WERI-Rb-1 (cell line): ENCODE results near the gene ASAP3.
"Not testable (repeated sequence)": the region's sequence is repeated elsewhere in the genome, so short reads cannot be mapped to it uniquely, and the experiment has no call there.

Experiments
- DNase-seq: peaks from one replicate; pipeline ENCODE4 v3.0.0-alpha.2; 2020
- H3K27ac ChIP-seq: fragments of 250-450 bp; sonication (Bioruptor Pico); 2 replicates; pipeline ENCODE4 v1.5.1; 2020; ENCODE audit warnings: mild to moderate bottlenecking, moderate library complexity
- H3K27me3 ChIP-seq: fragments of 250-450 bp; sonication (Bioruptor Pico); 2 replicates; pipeline ENCODE4 v1.5.1; 2021; ENCODE audit warnings: mild to moderate bottlenecking, low read depth, moderate library complexity; ENCODE audit not compliant: insufficient read depth, severe bottlenecking
- H3K36me3 ChIP-seq: fragments of 250-450 bp; sonication (Bioruptor Pico); 2 replicates; pipeline ENCODE4 v1.5.1; 2020; ENCODE audit warnings: mild to moderate bottlenecking, moderate library complexity
- H3K4me3 ChIP-seq: 2 replicates; pipeline ENCODE4 v1.5.1; 2011; ENCODE audit warnings: low read depth, mild to moderate bottlenecking, control low read depth, low read length
- H3K9me3 ChIP-seq: fragments of 250-450 bp; sonication (Bioruptor Pico); 2 replicates; pipeline ENCODE4 v1.5.1; 2021; ENCODE audit warnings: mild to moderate bottlenecking, moderate library complexity; ENCODE audit not compliant: severe bottlenecking
- TF ChIP-seq, protein P1 (sequence below): IDR thresholded peaks from 2 replicates; pipeline ENCODE4 v1.5.1; 2011; ENCODE audit warnings: low read depth, mild to moderate bottlenecking, control low read depth, inconsistent platforms, low read length

The ASAP3 gene

GRCh38 chr1:23383577-23384311, 100.2 kb downstream of the ASAP3 start:
- no peaks in the 10 kb centered on the region for H3K27me3 ChIP-seq
- H3K36me3 ChIP-seq = no peaks in the 10 kb centered on the region
- H3K4me3 ChIP-seq = no peak overlapping the region
- TF ChIP-seq, protein P1, sequence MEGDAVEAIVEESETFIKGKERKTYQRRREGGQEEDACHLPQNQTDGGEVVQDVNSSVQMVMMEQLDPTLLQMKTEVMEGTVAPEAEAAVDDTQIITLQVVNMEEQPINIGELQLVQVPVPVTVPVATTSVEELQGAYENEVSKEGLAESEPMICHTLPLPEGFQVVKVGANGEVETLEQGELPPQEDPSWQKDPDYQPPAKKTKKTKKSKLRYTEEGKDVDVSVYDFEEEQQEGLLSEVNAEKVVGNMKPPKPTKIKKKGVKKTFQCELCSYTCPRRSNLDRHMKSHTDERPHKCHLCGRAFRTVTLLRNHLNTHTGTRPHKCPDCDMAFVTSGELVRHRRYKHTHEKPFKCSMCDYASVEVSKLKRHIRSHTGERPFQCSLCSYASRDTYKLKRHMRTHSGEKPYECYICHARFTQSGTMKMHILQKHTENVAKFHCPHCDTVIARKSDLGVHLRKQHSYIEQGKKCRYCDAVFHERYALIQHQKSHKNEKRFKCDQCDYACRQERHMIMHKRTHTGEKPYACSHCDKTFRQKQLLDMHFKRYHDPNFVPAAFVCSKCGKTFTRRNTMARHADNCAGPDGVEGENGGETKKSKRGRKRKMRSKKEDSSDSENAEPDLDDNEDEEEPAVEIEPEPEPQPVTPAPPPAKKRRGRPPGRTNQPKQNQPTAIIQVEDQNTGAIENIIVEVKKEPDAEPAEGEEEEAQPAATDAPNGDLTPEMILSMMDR = no peak
- no peaks in the 10 kb centered on the region for H3K9me3 ChIP-seq
- no peak for DNase-seq
- no peak overlapping the region for H3K27ac ChIP-seq

DNA sequence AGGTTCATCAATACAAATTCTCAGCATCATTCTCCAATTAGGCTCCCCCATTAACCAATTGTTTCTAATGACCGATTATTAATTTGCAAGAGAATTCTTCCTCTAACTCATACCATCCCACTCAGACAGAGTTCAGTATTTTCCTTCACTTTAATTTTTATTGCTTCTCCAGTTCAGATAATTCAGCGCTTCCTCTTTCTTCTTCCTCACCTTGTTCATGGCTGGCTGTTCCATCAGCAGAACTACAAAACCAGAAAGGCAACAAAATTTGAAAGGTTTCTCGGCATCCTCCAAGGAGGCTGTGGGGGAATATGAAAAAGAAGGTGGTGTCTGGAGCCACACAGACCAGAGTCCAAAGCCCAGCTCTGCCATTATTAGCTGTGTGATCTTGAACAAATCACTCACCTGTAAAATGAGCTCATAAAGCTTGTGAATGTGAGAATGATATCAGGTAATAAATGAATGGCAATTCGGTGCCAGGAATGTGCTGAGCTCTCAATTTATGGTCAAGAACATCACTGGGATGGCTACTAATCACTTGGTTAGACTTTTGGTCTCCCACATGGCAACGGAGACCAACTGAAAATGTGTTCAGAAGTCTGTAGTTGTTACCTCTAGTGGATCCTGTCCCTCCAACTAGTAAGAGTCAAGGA, 102.6 kb downstream of the ASAP3 start:
- TF ChIP-seq, protein P1 = no peak
- DNase-seq = no peak
- Histone ChIP-seq H3K36me3 (no peaks in the 10 kb centered on the region), H3K27me3 (no peaks in the 10 kb centered on the region), H3K4me3 (no peak overlapping the region), H3K27ac (no peak overlapping the region), H3K9me3 (no peaks in the 10 kb centered on the region)

DNA sequence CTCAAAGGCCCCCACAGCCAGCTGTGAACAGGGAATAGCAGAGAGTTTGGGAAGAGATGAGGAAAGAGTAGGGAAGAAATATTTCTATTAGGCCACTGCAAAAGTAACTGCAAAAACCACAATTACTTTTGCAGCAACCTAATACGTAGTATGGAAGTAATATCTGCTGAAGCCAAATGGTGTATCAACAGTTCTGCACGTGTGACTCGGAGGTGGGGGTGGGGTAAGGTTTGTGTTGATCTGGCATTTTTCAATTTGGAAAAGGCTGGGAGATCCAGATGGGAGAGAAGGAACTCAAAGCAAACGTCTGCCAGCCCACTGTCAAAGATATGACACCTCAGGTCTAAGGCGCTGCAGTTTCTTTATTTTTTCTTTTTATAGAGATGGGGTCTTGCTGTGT, 103.3 kb downstream of the ASAP3 start:
- H3K9me3 ChIP-seq = no peaks in the 10 kb centered on the region
- no peaks in the 10 kb centered on the region for H3K27me3 ChIP-seq
- DNase-seq = no peak
- H3K4me3 ChIP-seq = no peak overlapping the region
- H3K36me3 ChIP-seq = no peaks in the 10 kb centered on the region
- TF ChIP-seq, protein P1 = no peak
- no peak overlapping the region for H3K27ac ChIP-seq

GRCh38 chr1:23380236-23380635, 103.7 kb downstream of the ASAP3 start:
- H3K4me3 ChIP-seq, H3K27ac ChIP-seq, H3K27me3 ChIP-seq, DNase-seq, H3K36me3 ChIP-seq, H3K9me3 ChIP-seq: not testable (repeated sequence)
